ENCODE data around the gene SCTR.

The SCTR gene

GRCh38 chr2:119523952-119524694 is at the start of gene SCTR:
Gene SCTR (minus strand): TSS chr2:119524483. CDS start chr2:119524226, 257 bp downstream.
- no peak for DNase-seq

DNA sequence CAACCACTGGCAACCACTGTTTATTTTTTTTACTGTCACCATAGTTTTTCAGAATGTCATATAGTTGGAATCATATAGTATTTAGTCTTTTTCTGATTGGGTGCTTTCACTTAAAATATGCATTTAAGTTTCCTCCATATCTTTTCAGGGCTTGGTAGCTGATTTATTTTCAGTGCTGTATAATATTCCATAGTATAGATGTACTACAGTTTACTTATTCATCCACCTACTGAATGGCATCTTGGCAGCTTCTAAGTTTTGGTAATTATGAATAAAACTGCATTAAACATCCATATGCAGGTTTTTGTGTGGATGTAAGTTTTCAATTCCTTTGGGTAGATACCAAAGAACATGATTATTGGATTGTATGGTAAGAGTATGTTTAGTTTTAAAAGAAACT is 43.0 kb upstream of the SCTR start:
- DNase-seq: no peak

DNA sequence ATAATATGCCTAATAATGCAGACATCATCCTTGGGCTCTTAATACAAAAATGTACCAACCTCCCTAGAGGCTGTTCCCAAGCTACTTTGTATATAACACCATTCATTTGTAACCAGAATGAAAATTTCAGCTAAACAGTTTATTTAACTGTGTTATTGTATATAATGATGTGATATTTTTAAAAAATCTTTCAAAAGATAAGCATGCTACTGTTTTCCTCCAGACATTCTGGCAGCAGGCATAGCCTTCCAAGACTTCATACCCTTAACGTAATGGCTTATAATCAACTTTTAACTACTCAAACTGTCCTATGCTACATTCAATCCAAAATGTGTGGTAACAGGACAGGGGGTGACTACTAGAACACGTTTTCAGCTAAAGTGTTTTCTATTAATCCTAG is 41.2 kb upstream of the SCTR start:
- no peak for DNase-seq

GRCh38 chr2:119553687-119554344 is 29.5 kb upstream of the SCTR start:
- no peak for DNase-seq

GRCh38 chr2:119552902-119553301 is 28.6 kb upstream of the SCTR start:
- no peak for DNase-seq

- no peak for DNase-seq
Measured at GRCh38 chr2:119550856-119551255, 26.6 kb upstream of the SCTR start.

DNA sequence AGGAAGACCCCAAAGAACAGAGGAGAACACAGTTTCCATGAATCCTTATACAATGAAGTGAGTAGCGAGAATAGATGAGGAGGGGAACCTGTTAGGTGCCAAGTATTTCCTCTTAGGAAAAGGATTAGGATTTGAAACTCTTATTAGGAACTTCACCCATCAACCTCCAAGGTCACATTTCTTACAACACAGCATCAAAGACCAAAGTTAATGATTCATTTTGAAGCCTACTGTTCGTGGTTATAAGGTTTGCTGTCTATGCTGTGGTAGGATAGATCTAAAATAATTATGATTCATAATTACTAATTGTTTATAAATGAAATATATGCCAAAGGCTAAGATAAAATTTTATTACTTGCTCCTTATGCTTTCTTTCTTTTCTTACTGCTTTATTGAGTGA is 26.1 kb upstream of the SCTR start:
- no peak for DNase-seq

DNA sequence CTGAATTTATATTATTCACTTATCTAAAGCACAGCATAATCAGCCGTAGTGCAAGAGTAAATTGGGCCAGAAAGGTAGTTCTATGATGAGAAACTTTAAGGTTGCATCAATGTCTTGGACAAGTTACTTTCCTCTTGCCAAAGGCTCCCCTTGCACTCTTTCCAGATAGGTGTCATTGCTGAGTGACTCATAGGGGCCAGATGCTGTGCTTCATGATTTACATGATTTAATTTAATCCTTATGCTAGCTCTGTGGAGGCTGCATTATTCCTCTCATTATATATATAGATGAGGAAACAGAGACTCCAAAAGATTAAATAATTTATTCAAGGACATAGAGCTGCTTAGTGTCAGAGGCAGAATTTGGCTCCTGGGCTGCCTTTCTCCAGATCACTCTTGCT is 25.0 kb upstream of the SCTR start:
- DNase-seq: no peak

DNA sequence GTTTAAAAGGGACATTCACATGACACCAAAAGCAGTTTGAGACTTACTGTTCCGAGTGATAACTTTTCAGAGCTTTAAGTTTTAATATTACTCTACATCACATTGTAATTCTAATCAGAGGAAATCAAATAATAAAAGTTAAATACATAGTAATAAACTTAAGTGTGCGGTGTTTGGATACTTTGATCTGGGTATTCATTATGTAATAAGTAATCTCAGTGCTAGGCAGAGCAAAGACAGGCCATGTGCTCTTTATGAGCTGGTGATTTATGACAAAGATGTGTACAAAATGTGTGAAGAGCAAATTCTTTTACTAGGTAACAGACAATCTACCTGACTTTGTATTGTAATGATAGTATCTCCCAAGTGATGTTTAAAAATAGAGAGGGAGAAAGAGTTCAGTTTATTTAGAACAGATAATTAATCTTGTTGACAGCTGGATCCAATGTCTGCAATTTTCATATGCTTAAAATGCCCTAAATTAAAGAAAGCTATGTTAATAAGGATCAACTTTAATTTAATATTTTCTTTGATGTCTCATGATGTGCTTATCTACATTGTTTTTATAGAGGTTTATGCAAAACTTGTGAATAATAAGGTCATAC is 24.3 kb upstream of the SCTR start:
- DNase-seq: no peak

GRCh38 chr2:119546447-119546767 is 22.1 kb upstream of the SCTR start:
- no peak for DNase-seq

- no peak for DNase-seq
Measured at GRCh38 chr2:119545754-119546446, 21.6 kb upstream of the SCTR start.

DNA sequence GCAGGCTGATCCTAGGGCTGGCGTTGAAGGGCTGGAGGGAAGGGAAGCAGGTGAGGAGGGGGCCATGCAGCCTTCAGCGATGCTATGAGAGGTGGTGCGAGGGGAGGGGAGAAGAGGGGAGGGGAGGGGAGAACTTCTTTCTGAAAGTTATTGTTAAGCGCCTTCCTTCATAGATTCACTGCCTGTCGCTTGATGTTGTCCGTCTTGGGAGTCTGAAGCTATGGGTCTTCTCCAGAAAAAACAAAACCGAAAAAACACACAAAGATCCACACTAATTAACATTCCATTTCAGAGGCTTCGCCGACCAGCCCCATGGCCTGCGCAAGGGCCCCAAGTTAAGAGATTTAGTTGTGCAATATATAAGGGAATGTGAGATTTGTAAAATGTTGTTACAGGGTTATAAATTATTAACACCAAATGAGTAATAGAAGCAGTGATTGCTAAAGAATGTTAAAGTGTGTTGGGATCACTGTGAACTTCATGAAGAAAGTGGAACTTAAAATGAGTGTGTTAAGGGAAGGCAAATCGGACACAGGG is 20.7 kb upstream of the SCTR start:
- no peak for DNase-seq

GRCh38 chr2:119544075-119544938 is 20.0 kb upstream of the SCTR start, which contains the start of gene CFAP221:
Gene CFAP221 (plus strand): TSS chr2:119544449. CDS start chr2:119546132, 1,683 bp downstream.
- DNase-seq: peak; percentile 81

- DNase-seq: no peak
Measured at GRCh38 chr2:119541476-119541875, 17.2 kb upstream of the SCTR start.

DNA sequence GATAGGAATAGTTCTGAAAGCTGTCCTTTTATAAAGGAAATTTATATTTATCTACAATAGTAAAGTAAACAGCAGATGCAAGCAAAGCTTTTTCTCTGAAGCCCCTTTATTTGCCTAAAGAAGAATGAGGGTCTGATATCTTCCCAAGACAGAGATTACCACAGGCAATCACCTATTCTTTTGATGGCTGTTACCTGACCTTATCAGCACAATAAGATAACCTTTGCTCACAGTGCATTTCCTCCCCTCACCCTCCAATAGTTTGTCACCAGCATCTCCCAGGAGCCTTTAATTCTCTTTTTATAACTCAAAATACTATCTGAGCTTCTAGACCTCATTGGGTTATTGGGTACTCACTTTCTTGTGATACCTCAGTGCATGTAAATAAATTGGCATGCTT is 13.5 kb upstream of the SCTR start:
- DNase-seq: no peak

GRCh38 chr2:119536707-119537106 is 12.4 kb upstream of the SCTR start:
- DNase-seq: no peak

- DNase-seq: peak; percentile 38
Measured at GRCh38 chr2:119536211-119536610, 11.9 kb upstream of the SCTR start.

DNA sequence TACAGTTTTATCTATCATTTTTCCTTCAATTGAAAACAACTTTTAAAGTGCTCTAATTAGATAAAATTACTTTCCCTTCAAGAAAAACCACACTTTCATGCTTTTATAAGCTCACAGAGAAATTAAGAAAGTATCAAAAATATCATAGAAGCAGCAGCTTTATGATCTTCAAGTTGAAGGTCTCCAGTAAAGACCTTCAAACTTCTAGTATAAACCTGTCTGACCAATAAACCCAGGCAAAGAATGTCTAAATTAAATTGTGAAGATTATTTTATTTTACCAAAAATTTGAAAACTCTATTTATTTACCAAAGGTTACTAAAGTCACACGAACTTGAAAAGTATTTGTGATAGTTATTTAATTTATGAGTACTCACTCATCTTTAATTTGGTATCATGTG is 9.3 kb upstream of the SCTR start:
- no peak for DNase-seq

- DNase-seq: no peak
Measured at GRCh38 chr2:119531292-119531691, 7.0 kb upstream of the SCTR start.

DNA sequence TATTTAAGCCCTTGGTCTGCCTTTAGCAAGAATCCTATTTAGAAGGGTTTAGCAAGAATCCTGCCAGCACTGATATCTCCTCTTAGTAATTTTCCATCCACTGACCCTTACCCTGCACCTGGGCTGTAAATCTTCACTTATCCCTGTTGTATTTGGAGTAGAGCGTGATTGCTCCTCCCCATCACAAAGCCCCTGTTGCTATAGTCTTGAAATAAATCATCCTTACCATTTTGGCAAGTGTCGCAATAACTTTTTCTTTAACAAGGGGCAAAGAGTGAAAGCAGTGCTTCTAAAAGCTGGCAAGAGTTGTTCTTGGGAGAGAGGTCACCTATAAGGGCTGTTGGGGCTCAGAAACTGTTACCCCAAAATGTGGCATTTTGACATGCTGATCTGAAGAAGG is 3.7 kb upstream of the SCTR start:
- no peak for DNase-seq

DNA sequence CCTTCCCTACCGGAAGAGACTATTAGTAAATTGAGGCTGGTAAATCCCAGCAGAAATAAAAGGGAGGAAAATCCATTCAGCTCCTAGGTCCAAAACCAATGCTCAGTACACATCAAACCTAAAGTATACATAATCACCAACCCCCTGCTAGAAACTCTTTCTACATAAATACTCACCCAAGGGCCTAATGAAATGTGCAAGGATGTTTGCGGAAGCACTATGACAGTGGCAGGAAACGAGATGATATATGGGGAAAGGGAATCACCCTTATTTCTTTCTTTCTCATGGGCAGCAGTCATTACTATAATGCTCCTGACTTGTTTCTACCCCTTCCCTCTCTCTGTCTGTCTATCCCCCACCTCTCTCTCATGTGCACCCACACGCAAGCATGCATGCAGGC is 1.3 kb upstream of the SCTR start:
- DNase-seq: no peak

GRCh38 chr2:119523383-119523951 is 816 bp downstream of the SCTR start:
- no peak for DNase-seq

All from DMS79 treated with DMSO at 0.1 percent for 48 hours (cell line).